Esophagus muscularis mucosa (tissue), 4 donors: Measurements from ENCODE around the gene PCNX4.

Experiments used
- CTCF ChIP-seq, 3 experiments: fragments of 200-600 bp in 2 of 3; fragments of 450-650 bp in 1 of 3; sonication (generic) in 2 of 3; IDR thresholded peaks; one replicate each; pipeline ENCODE4 v1.5.1; 2017 to 2019; ENCODE audit warnings: antibody characterized with exemption in 3 of 3, mild to moderate bottlenecking in 2 of 3, moderate library complexity in 1 of 3
- EP300 ChIP-seq: sonication (generic); formaldehyde crosslinking; IDR thresholded peaks from one replicate; pipeline ENCODE4 v1.6.1; 2017; ENCODE audit warnings: antibody characterized with exemption
- POLR2A ChIP-seq: fragments of 450-650 bp; IDR thresholded peaks from one replicate; pipeline ENCODE4 v1.6.1; 2017; ENCODE audit warnings: antibody characterized with exemption, moderate library complexity, mild to moderate bottlenecking, low read depth
- POLR2AphosphoS5 ChIP-seq, 2 donors: sonication (generic); formaldehyde crosslinking; IDR thresholded peaks; one replicate each; pipeline ENCODE4 v1.6.1; 2017; ENCODE audit warnings: antibody characterized with exemption in 2 of 2

GRCh38 chr14:60092526-60092920 lies 800 bp downstream of the PCNX4 start:
- TF ChIP-seq CTCF (IDR thresholded peaks at IDR 0.05) (no peak), POLR2A (no peak), EP300 (no peak), POLR2AphosphoS5 (IDR thresholded peaks at IDR 0.05) (no peak)
